ENCODE data around the gene GARIN5A. TPM values are rescaled to one million over a fixed set of nuclear protein-coding genes. Genes with fewer than 3 reads are reported as not detected.
A peak's percentile ranks its signal among the peaks of the same experiment; 100 is the strongest.

The GARIN5A gene
- total RNA-seq, 1 donor from 2014 or later: 1.9 TPM

DNA sequence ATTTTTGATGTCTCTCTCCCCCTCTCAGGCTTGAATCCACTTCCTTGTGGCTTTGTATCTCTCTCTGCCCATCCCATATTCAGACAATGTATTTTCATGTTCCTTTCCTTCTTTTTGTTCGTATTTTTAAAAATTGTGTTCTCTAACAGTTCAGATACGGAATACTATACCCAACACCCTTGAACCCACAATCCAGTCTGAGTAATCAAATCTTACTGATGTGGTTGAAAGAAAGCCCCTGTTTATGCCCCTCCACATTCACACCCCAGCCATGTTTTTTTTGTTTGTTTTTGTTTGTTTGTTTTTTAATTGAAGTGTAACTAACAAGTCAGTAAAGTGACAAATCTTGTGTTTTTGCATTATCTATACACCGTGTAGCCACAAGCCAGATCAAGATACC, 56.5 kb downstream of the GARIN5A start:
- Mint-ChIP-seq H3K4me1 (ENCODE audit: unreplicated experiment) (peaks cover 7% of the 10 kb centered on the region), H3K27ac (no peak overlapping the region), H3K9me3 (no peaks in the 10 kb centered on the region), H3K36me3 (peaks cover 4% of the 10 kb centered on the region), H3K27me3 (peaks cover 22% of the 10 kb centered on the region), H3K4me3 (no peak overlapping the region)
- no peak for DNase-seq (ENCODE audit: extremely low spot score, unreplicated experiment)
- TF ChIP-seq, protein P1, sequence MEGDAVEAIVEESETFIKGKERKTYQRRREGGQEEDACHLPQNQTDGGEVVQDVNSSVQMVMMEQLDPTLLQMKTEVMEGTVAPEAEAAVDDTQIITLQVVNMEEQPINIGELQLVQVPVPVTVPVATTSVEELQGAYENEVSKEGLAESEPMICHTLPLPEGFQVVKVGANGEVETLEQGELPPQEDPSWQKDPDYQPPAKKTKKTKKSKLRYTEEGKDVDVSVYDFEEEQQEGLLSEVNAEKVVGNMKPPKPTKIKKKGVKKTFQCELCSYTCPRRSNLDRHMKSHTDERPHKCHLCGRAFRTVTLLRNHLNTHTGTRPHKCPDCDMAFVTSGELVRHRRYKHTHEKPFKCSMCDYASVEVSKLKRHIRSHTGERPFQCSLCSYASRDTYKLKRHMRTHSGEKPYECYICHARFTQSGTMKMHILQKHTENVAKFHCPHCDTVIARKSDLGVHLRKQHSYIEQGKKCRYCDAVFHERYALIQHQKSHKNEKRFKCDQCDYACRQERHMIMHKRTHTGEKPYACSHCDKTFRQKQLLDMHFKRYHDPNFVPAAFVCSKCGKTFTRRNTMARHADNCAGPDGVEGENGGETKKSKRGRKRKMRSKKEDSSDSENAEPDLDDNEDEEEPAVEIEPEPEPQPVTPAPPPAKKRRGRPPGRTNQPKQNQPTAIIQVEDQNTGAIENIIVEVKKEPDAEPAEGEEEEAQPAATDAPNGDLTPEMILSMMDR (conservative IDR thresholded peaks at IDR 0.05): no peak

GRCh38 chr19:50419580-50420035, 57.0 kb downstream of the GARIN5A start:
- TF ChIP-seq, protein P1 (conservative IDR thresholded peaks at IDR 0.05): no peak
- Mint-ChIP-seq H3K4me1 (ENCODE audit: unreplicated experiment) (peaks cover 7% of the 10 kb centered on the region), H3K27me3 (peaks cover 22% of the 10 kb centered on the region), H3K27ac (peak overlapping the region; percentile 82), H3K36me3 (peaks cover 4% of the 10 kb centered on the region), H3K9me3 (no peaks in the 10 kb centered on the region), H3K4me3 (peak overlapping the region; percentile 21)
- DNase-seq (ENCODE audit: extremely low spot score, unreplicated experiment): no peak

DNA sequence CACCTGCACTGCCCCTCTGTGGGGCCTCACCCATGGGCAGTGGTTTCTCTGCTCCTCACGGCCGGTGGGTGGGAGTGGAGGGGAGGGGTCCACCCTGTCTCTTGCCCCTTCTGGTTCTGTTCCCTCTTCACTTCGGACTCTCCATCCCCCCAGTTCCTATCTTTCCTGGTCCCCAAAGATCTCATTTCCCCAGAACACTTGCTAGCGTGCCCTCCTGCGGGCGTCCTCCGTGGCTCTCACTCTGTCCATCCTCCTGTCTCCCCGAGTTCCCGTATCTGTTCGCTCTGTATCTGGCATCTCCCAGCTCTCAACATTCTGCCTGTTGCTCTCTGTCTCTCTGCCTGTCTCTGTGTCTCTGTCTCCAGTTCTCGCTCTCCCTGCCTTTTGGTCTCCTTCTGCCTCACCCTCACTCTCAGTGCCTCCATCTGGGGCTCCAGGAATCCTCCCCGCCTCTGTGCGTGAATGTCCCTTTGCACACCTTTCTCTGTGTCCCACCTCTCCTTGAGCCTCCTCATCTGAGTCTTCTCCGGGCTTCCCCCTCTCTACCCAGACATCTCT, 57.5 kb downstream of the GARIN5A start:
- Mint-ChIP-seq H3K9me3 (no peaks in the 10 kb centered on the region), H3K27me3 (peaks cover 22% of the 10 kb centered on the region), H3K36me3 (peaks cover 4% of the 10 kb centered on the region), H3K4me3 (peak overlapping the region; percentile 21), H3K4me1 (ENCODE audit: unreplicated experiment) (peaks cover 7% of the 10 kb centered on the region), H3K27ac (peak overlapping the region; percentile 82)
- TF ChIP-seq, protein P1 (conservative IDR thresholded peaks at IDR 0.05): no peak
- no peak for DNase-seq (ENCODE audit: extremely low spot score, unreplicated experiment)

DNA sequence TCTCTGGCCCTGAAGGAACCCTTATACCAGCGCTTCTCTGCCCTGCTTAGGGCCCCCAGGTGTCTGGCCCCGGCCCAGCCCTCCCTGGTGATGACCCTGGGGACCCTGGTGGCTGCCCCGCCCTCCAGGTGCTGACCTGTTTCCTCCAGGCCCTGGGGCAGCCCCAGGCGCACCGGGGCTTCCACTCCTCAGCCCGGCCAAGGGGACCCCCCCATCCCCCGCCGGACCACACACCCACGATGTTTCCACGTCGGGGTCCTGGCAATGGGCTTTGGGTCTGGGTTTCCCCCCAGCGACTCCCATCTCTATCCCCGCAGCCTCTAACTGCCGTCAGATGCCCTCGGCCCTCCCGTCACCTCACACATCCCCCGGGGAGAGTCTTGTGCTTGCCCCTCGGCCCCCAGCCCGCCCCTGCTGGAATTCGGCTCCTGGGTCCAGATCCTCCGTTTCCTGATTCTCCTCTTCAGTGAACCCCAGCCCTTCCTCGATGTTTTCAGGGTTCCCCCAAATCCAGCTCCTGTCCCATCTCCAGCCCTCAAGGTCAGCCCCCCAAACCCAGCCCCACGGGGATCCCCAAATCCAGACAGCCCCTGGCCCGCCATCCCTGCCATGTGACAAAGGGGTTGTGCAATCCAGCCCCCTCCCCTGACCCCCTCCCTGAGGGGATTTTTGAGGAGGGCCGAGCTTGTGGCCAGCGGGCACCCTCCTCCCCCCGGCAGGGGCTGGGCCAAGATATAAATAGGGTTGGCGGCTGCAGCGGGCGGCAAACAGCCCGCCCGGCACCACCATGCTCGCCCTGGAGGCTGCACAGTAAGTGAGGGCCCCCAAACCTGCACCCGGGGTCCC, 58.2 kb downstream of the GARIN5A start, which contains the start of gene SPIB:
TSS of gene SPIB (plus strand) at position 763 of the 846 bp plus-strand sequence. CDS start at position 788, 25 bp downstream.
- Mint-ChIP-seq H3K4me3 (peak within 1 kb of the TSS; percentile 21), H3K27me3 (peaks cover 22% of the 10 kb centered on the region), H3K27ac (peak within 1 kb of the TSS; percentile 82), H3K9me3 (no peaks in the 10 kb centered on the region), H3K36me3 (peaks cover 4% of the 10 kb centered on the region), H3K4me1 (ENCODE audit: unreplicated experiment) (peaks cover 7% of the 10 kb centered on the region)
- DNase-seq (ENCODE audit: extremely low spot score, unreplicated experiment): no peak
- TF ChIP-seq, protein P1 (conservative IDR thresholded peaks at IDR 0.05): no peak

DNA sequence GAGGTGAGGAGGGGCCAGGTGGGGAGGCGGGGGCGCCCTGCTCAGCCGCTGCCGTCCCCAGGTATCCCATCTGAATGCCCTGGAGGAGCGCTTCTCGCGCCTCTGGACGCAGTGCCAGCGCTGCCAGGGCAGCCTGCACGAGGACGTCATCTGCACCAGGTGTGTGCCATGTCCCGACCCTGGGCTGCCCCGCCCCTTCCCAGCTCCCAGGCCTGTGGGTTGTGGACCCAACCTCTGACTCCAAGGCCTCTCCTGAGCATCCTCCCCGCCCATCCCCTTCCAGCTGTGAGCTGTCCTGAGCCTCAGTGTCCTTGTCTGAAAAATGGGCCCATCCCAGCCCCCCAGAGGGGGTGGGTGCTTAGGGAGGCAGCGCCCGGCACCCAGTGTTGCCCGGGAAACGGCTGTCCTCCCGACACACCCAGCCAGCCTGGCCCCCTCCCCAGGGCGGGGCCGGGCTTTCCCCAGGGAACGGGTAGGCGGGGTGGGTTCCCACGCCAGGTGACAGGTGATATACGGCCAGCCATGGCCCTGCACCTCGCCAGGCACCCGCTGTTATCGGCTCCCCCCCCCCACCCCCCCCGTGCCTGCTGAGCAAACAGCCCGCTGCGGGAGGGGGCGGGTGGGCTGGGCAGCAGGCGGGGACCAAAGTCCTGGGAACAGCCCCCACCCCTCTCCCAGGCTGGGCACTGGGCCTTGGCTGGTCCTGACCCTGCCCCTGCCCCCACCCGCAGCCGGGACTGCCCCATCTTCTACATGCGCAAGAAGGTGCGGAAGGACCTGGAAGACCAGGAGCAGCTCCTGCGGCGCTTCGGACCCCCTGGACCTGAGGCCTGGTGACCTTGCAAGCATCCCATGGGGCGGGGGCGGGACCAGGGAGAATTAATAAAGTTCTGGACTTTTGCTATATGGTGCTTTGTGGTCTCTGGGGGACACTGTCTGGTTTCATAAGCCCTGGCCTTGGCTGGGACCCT, 59.3 kb downstream of the GARIN5A start:
- Mint-ChIP-seq H3K27ac (no peak overlapping the region), H3K4me3 (no peak overlapping the region), H3K27me3 (peaks cover 20% of the 10 kb centered on the region), H3K9me3 (no peaks in the 10 kb centered on the region), H3K36me3 (peaks cover 4% of the 10 kb centered on the region), H3K4me1 (ENCODE audit: unreplicated experiment) (peaks cover 7% of the 10 kb centered on the region)
- TF ChIP-seq, protein P1 (conservative IDR thresholded peaks at IDR 0.05): no peak
- no peak for DNase-seq (ENCODE audit: extremely low spot score, unreplicated experiment)

Measured in type B pancreatic cell (in vitro differentiated cells).